K562 (cell line): ENCODE results near the gene ZNF791.

Experiments
- CTCF ChIP-seq, 3 experiments: IDR thresholded peaks in 2 of 3; conservative IDR thresholded peaks in 1 of 3; 2 replicates each; pipeline ENCODE4 v1.5.1; 2011 to 2012; ENCODE audit warnings: low read length in 3 of 3, mild to moderate bottlenecking in 3 of 3, control low read depth in 2 of 3, improper control_type of control experiment in 1 of 3, inconsistent platforms in 1 of 3, low read depth in 1 of 3, mixed read lengths in 1 of 3, moderate library complexity in 1 of 3; ENCODE audit not compliant: insufficient read depth in 2 of 3
- E2F4 ChIP-seq: sonication (generic); formaldehyde crosslinking; IDR thresholded peaks from 2 replicates; pipeline ENCODE4 v1.8.0; 2022; ENCODE audit warnings: mild to moderate bottlenecking, low read depth, missing genetic modification reagents
- GATAD2A ChIP-seq: fragments of 450-650 bp; IDR thresholded peaks from 2 replicates; pipeline ENCODE4 v1.6.1; 2017
- MXI1 ChIP-seq: IDR thresholded peaks from 2 replicates; pipeline ENCODE4 v1.6.1; 2011; ENCODE audit warnings: low read depth, mild to moderate bottlenecking, improper control_type of control experiment, low read length
- NR2C2 ChIP-seq, 2 experiments: fragments of 200-800 bp in 1 of 2; sonication (Bioruptor generic) in 1 of 2; sonication (generic) in 1 of 2; formaldehyde crosslinking in 1 of 2; IDR thresholded peaks; 2 replicates each; pipeline versions ENCODE4 v1.6.1 to v1.8.0; 2016 to 2022; ENCODE audit warnings: mild to moderate bottlenecking in 1 of 2, missing compliant biosample characterization in 1 of 2, missing genetic modification characterization in 1 of 2, missing genetic modification reagents in 1 of 2
- SMARCB1 ChIP-seq: IDR thresholded peaks from 2 replicates; pipeline ENCODE4 v1.6.1; 2011; ENCODE audit warnings: improper control_type of control experiment, low read depth; ENCODE audit not compliant: insufficient read length

- no peak for TF ChIP-seq SMARCB1
- TF ChIP-seq GATAD2A: no peak
- no peak for TF ChIP-seq NR2C2 (CRISPR knock-in tag; IDR thresholded peaks at IDR 0.05)
- no peak for TF ChIP-seq NR2C2 (tag; IDR thresholded peaks at IDR 0.05)
- no peak for TF ChIP-seq MXI1
- no peak for TF ChIP-seq E2F4 (CRISPR knock-in tag)
- TF ChIP-seq CTCF (IDR thresholded peaks at IDR 0.05 in 2 of 3, conservative IDR thresholded peaks at IDR 0.05 in 1 of 3; ENCODE audit: insufficient read depth in 2 of 3, low read depth in 1 of 3, low read length in 3 of 3): no peak
These were observed 64.7 kb downstream of the ZNF791 start for GRCh38 chr19:12675399-12675798.
